Kidney (tissue), 22 donors: ENCODE results near the gene RBM26. TPM values are rescaled to one million over a fixed set of nuclear protein-coding genes. Genes with fewer than 3 reads are reported as not detected.
A peak's percentile ranks its signal among the peaks of the same experiment; 100 is the strongest.

Experiments
- DNase-seq, 5 donors: peaks; one replicate each; pipeline ENCODE4 v3.0.0-alpha.2; 2013 to 2020
- FAIRE-seq: peaks from 2 replicates; lab custom pipeline; 2012; peaks lifted over from hg19 to GRCh38; lab: Jason Lieb, UNC
- H3K27ac ChIP-seq, 2 donors: one replicate each; pipeline ENCODE4 v1.7.0; 2013; ENCODE audit warnings: low read depth in 2 of 2, low read length in 2 of 2, inconsistent platforms in 1 of 2
- H3K27me3 ChIP-seq: one replicate; pipeline ENCODE4 v1.7.1; 2013; ENCODE audit warnings: low read length, inconsistent platforms; ENCODE audit not compliant: control insufficient read depth, insufficient read depth
- H3K36me3 ChIP-seq, 3 donors: one replicate each; pipeline versions ENCODE4 v1.7.0 to v1.7.1; 2013; ENCODE audit warnings: low read length in 3 of 3, control low read depth in 1 of 3, inconsistent platforms in 1 of 3; ENCODE audit not compliant: insufficient read depth in 3 of 3, control insufficient read depth in 2 of 3
- H3K4me1 ChIP-seq, 3 donors: one replicate each; pipeline versions ENCODE4 v1.7.0 to v1.7.1; 2013; ENCODE audit warnings: low read length in 3 of 3, inconsistent platforms in 1 of 3, low read depth in 1 of 3; ENCODE audit not compliant: control insufficient read depth in 2 of 3, insufficient read depth in 2 of 3
- H3K4me3 ChIP-seq, 3 donors: one replicate each; pipeline versions ENCODE4 v1.7.0 to v1.8.1; 2013; ENCODE audit warnings: low read length in 3 of 3, control low read depth in 1 of 3, inconsistent platforms in 1 of 3
- H3K9ac ChIP-seq, 3 donors: one replicate each; pipeline versions ENCODE4 v1.7.0 to v1.7.1; 2013; ENCODE audit warnings: low read length in 3 of 3, control low read depth in 1 of 3, inconsistent platforms in 1 of 3
- H3K9me3 ChIP-seq, 3 donors: one replicate each; pipeline versions ENCODE4 v1.7.0 to v1.7.1; 2013; ENCODE audit warnings: low read length in 3 of 3, control low read depth in 1 of 3, inconsistent platforms in 1 of 3; ENCODE audit not compliant: control insufficient read depth in 2 of 3, insufficient read depth in 1 of 3
- intact Hi-C: fragments of 100-400 bp; cut with DNase I; formaldehyde crosslinking; loops from one replicate; pipeline ENCODE4 v1.11.1; 2022
- long read RNA-seq, 10 donors: library from polyadenylated mRNA in 1 of 10; unstranded in 1 of 10; transcript quantifications; one replicate each; pipeline ENCODE4 v2.0.0 and lab custom pipeline, GENCODE V29; 2021 to 2026
- polyA plus RNA-seq: library from polyadenylated mRNA; stranded (reverse); fragments of 350-450 nt; fragmentation: Illumina TruSeq; extraction: RNeasy Lipid Tissue Mini Kit (QIAGEN cat#74804); gene quantifications from one replicate; pipeline ENCODE4 v1.2.3, GENCODE V29; 2014; ENCODE audit warnings: low read depth, low replicate concordance; ENCODE audit not compliant: insufficient read depth
- total RNA-seq: library from RNA; stranded (reverse); fragmentation: NEBNext Ultra II Directional; extraction: Animal tissue kit (Norgen Biotek cat#: 25700); gene quantifications from one replicate; pipeline ENCODE4 v1.2.1, GENCODE V29; 2021
- TF ChIP-seq, protein P1 (sequence below): IDR thresholded peaks from 3 replicates; pipeline ENCODE4 v1.5.1; 2012; ENCODE audit warnings: mild to moderate bottlenecking, moderate library complexity, borderline replicate concordance; ENCODE audit not compliant: insufficient read depth; ENCODE audit errors: extremely low read depth
- donor health status: control.
- donor health status: control.
- donor health status: control.
- donor health status: control.
- donor health status: control.
- donor health status: DM: yes; HTN: yes; CAD: no.
- donor health status: Normal renal cell carcinoma (clear cell type).

Gene RBM26, protein sequence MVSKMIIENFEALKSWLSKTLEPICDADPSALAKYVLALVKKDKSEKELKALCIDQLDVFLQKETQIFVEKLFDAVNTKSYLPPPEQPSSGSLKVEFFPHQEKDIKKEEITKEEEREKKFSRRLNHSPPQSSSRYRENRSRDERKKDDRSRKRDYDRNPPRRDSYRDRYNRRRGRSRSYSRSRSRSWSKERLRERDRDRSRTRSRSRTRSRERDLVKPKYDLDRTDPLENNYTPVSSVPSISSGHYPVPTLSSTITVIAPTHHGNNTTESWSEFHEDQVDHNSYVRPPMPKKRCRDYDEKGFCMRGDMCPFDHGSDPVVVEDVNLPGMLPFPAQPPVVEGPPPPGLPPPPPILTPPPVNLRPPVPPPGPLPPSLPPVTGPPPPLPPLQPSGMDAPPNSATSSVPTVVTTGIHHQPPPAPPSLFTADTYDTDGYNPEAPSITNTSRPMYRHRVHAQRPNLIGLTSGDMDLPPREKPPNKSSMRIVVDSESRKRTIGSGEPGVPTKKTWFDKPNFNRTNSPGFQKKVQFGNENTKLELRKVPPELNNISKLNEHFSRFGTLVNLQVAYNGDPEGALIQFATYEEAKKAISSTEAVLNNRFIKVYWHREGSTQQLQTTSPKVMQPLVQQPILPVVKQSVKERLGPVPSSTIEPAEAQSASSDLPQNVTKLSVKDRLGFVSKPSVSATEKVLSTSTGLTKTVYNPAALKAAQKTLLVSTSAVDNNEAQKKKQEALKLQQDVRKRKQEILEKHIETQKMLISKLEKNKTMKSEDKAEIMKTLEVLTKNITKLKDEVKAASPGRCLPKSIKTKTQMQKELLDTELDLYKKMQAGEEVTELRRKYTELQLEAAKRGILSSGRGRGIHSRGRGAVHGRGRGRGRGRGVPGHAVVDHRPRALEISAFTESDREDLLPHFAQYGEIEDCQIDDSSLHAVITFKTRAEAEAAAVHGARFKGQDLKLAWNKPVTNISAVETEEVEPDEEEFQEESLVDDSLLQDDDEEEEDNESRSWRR
- total RNA-seq (39.2 TPM), polyA plus RNA-seq (14.5 TPM)
- long read RNA-seq, donor 1, transcript RBM26-206 (3 exons, 2,192 nt): major isoform, 5 of 5 reads
- long read RNA-seq, donor 1, partial matches to known transcripts: 0 of 5 reads
- long read RNA-seq, donor 1, other reads (novel, unspliced or antisense): 0 of 5 reads
- long read RNA-seq, donor 2, transcript RBM26-206 (3 exons, 2,192 nt): major isoform, 7 of 21 reads
- long read RNA-seq, donor 2, partial matches to known transcripts: 13 of 21 reads
- long read RNA-seq, donor 2, other reads (novel, unspliced or antisense): 0 of 21 reads
- long read RNA-seq, donor 3, full-length matches to known transcripts: 10 of 17 reads
- long read RNA-seq, donor 3, partial matches to known transcripts: 7 of 17 reads
- long read RNA-seq, donor 3, other reads (novel, unspliced or antisense): 0 of 17 reads
- long read RNA-seq, donor 4, full-length matches to known transcripts: 9 of 16 reads
- long read RNA-seq, donor 4, partial matches to known transcripts: 7 of 16 reads
- long read RNA-seq, donor 4, other reads (novel, unspliced or antisense): 0 of 16 reads
- long read RNA-seq, donor 5, partial matches to known transcripts: 0 of 1 reads
- long read RNA-seq, donor 5, other reads (novel, unspliced or antisense): 0 of 1 reads
- long read RNA-seq, donor 6, partial matches to known transcripts: 0 of 2 reads
- long read RNA-seq, donor 6, other reads (novel, unspliced or antisense): 0 of 2 reads
- long read RNA-seq, donor 7, partial matches to known transcripts: 4 of 13 reads
- long read RNA-seq, donor 7, other reads (novel, unspliced or antisense): 5 of 13 reads
- long read RNA-seq, donor 8, transcript RBM26-206 (3 exons, 2,192 nt): major isoform, 7 of 8 reads
- long read RNA-seq, donor 8, partial matches to known transcripts: 0 of 8 reads
- long read RNA-seq, donor 8, other reads (novel, unspliced or antisense): 0 of 8 reads
- long read RNA-seq, donor 9, partial matches to known transcripts: 0 of 1 reads
- long read RNA-seq, donor 9, other reads (novel, unspliced or antisense): 0 of 1 reads
- long read RNA-seq, donor 10, transcript RBM26-206 (3 exons, 2,192 nt): major isoform, 10 of 31 reads
- long read RNA-seq, donor 10, partial matches to known transcripts: 21 of 31 reads
- long read RNA-seq, donor 10, other reads (novel, unspliced or antisense): 0 of 31 reads

DNA sequence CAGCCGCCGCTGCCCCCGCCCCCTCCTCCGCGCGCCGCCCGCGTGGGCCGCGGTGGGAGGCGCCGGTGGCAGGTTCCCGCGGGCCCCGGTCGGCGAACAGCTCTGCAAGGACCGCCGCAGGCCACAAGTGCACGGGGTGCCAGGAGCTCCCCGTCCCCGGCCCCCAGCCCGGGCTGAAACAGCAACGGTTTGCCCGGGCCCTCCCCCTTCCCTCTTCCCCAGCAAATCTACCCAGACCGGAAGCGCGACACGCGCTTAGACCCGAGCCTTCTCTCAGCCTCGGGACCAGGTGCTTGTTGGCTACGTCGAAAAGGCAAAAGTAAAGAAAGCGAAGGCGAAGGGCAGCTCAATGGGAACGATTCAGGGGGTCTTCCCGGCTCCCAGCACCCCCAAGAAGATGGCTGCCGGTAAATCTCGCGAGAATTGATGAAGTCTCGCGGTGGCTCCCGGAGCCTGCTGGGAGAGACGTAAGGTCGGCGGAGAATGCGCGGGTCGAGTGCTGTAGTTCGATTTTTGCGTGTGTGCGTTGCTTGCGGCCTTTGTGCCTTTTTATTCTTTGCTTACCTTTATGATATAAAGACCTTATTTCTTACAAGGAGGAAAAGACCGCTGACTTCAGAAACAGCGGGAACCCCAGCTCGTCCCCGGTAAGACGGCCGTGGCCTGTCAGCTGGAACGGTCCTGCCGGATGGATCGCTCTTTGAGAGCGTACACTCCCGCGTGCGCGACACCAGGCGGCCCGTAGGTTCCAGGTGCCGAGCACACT, at the start of gene RBM26:
Gene RBM26, minus strand, starts transcription at position 425 of the 766 bp plus-strand sequence. CDS start 481 bp downstream, outside the sequence.
- no peak for FAIRE-seq
- Histone ChIP-seq H3K27me3 (no peaks in the 10 kb centered on the region), H3K4me1 (peaks cover 6 to 19% (median 12%) of the 10 kb centered on the region in 3 donors), H3K36me3 (no peaks in the 10 kb centered on the region), H3K9me3 (no peaks in the 10 kb centered on the region), H3K4me3 (peak within 1 kb of the TSS; percentile 98), H3K9ac (peak within 1 kb of the TSS; percentile 31 to 98 (median 97)), H3K27ac (peak within 1 kb of the TSS; percentile 92 to 98)
- intact Hi-C loops: no loop called here
- TF ChIP-seq, protein P1, sequence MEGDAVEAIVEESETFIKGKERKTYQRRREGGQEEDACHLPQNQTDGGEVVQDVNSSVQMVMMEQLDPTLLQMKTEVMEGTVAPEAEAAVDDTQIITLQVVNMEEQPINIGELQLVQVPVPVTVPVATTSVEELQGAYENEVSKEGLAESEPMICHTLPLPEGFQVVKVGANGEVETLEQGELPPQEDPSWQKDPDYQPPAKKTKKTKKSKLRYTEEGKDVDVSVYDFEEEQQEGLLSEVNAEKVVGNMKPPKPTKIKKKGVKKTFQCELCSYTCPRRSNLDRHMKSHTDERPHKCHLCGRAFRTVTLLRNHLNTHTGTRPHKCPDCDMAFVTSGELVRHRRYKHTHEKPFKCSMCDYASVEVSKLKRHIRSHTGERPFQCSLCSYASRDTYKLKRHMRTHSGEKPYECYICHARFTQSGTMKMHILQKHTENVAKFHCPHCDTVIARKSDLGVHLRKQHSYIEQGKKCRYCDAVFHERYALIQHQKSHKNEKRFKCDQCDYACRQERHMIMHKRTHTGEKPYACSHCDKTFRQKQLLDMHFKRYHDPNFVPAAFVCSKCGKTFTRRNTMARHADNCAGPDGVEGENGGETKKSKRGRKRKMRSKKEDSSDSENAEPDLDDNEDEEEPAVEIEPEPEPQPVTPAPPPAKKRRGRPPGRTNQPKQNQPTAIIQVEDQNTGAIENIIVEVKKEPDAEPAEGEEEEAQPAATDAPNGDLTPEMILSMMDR: no peak
- peak; percentile 96 to 98 (median 97) for DNase-seq

DNA sequence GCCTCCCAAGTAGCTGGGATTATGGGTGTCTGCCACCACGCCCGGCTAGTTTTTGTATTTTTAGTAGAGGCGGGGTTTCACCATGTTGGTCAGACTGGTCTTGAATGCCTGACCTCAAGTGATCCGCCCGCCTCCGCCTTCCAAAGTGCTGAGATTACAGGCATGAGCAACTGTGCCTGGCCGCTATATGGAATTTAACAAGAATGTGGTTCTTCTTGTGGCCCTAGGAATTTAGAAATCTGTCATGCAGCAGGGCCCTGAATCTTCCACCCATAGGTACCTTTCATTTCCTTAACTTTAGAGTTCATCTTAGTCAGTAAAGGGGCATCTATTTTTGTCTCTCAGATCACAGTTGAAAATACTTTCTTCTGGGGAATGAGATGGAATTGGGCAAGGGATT, 49.3 kb upstream of the RBM26 start:
- Histone ChIP-seq H3K36me3 (no peaks in the 10 kb centered on the region), H3K4me3 (no peak overlapping the region), H3K27ac (no peak overlapping the region), H3K9me3 (no peaks in the 10 kb centered on the region), H3K9ac (no peak overlapping the region), H3K4me1 (no peaks in the 10 kb centered on the region), H3K27me3 (no peaks in the 10 kb centered on the region)
- intact Hi-C loops: no loop called here
- FAIRE-seq (no peak), DNase-seq (no peak)
- TF ChIP-seq, protein P1: no peak
